Esophagus muscularis mucosa (tissue), 4 donors: ENCODE data around the gene KDM5A. TPM values are rescaled to one million over a fixed set of nuclear protein-coding genes. Genes with fewer than 3 reads are reported as not detected.

ENCODE experiments used
- DNase-seq: peaks from one replicate; pipeline ENCODE4 v3.0.0-alpha.2; 2017; ENCODE audit errors: extremely low spot score
- H3K27ac ChIP-seq, 4 donors: fragments of 200-600 bp; sonication (generic); replicated peaks in 1 of 4; 1 replicate in 3 of 4; 2 replicates in 1 of 4; pipeline ENCODE4 v1.5.1; 2016 to 2019; ENCODE audit warnings: mild to moderate bottlenecking in 1 of 4
- H3K27me3 ChIP-seq, 4 donors: fragments of 200-600 bp; sonication (generic); one replicate each; pipeline versions ENCODE4 v1.5.1 to v1.6.0; 2016 to 2019
- H3K36me3 ChIP-seq, 4 donors: fragments of 200-600 bp; sonication (generic); one replicate each; pipeline ENCODE4 v1.5.1; 2016 to 2019
- H3K4me1 ChIP-seq, 4 donors: fragments of 200-600 bp; sonication (generic); one replicate each; pipeline ENCODE4 v1.5.1; 2016 to 2019
- H3K4me3 ChIP-seq, 4 donors: fragments of 200-600 bp; sonication (generic); 1 replicate in 2 of 4; 2 replicates in 2 of 4; pipeline ENCODE4 v1.5.1; 2016 to 2019; ENCODE audit warnings: mild to moderate bottlenecking in 4 of 4, moderate library complexity in 1 of 4
- H3K9me3 ChIP-seq, 4 donors: fragments of 200-600 bp; sonication (generic); 1 replicate in 3 of 4; 2 replicates in 1 of 4; pipeline ENCODE4 v1.5.1; 2016 to 2019
- CTCF ChIP-seq, 3 experiments: fragments of 200-600 bp in 2 of 3; fragments of 450-650 bp in 1 of 3; sonication (generic) in 2 of 3; IDR thresholded peaks; one replicate each; pipeline ENCODE4 v1.5.1; 2017 to 2019; ENCODE audit warnings: antibody characterized with exemption in 3 of 3, mild to moderate bottlenecking in 2 of 3, moderate library complexity in 1 of 3
- EP300 ChIP-seq: sonication (generic); formaldehyde crosslinking; IDR thresholded peaks from one replicate; pipeline ENCODE4 v1.6.1; 2017; ENCODE audit warnings: antibody characterized with exemption
- POLR2A ChIP-seq: fragments of 450-650 bp; IDR thresholded peaks from one replicate; pipeline ENCODE4 v1.6.1; 2017; ENCODE audit warnings: antibody characterized with exemption, moderate library complexity, mild to moderate bottlenecking, low read depth
- POLR2AphosphoS5 ChIP-seq, 2 donors: sonication (generic); formaldehyde crosslinking; IDR thresholded peaks; one replicate each; pipeline ENCODE4 v1.6.1; 2017; ENCODE audit warnings: antibody characterized with exemption in 2 of 2
- WGBS: methylation state at CpG from one replicate; pipeline ENCODE4 v1.1.5; 2018; 5-methylcytosine and 5-hydroxymethylcytosine counted together
- intact Hi-C: fragments of 100-400 bp; cut with DNase I; formaldehyde crosslinking; loops from one replicate; pipeline ENCODE4 v1.15.1; 2023
- total RNA-seq, 4 donors: library from RNA; depleted of rRNA; stranded (reverse); fragments of >200 nt; gene quantifications; one replicate each; pipeline versions ENCODE4 v1.1.0 to v1.2.1, GENCODE V29; 2016

KDM5A gene
- total RNA-seq, 4 donors from 2014 or later, result 33.6 to 46.1 (median 39.1) TPM

DNA sequence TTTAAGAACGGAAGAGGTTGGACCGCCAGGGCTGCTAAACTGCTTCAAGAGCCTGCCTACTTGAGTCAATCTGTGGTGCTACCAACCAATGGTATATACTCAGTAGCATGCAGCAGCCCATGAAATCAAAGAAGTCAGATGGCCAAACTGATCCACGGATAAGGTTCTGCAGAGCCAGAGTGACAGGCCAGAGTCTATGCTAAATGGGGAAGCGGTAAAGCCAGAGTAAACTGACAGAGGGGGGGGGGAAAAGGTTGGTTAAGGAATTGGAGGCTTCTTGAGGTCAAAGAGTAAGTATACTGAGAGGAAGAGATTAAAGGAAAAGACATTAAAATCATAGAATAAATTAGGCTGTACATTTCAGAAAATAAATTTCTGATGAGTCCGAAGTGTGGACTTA is 111.1 kb downstream of the KDM5A start:
- Histone ChIP-seq H3K27me3 (no peaks in the 10 kb centered on the region), H3K4me3 (no peak overlapping the region), H3K27ac (no peak overlapping the region), H3K9me3 (no peaks in the 10 kb centered on the region), H3K36me3 (peaks cover 0 to 19% (median 5%) of the 10 kb centered on the region in 4 donors), H3K4me1 (no peaks in the 10 kb centered on the region)
- intact Hi-C loops, result no loop called here
- TF ChIP-seq EP300, result no peak
- TF ChIP-seq POLR2A, result no peak
- no peak for TF ChIP-seq POLR2AphosphoS5 (IDR thresholded peaks at IDR 0.05)
- TF ChIP-seq CTCF (IDR thresholded peaks at IDR 0.05), result no peak
- DNase-seq, result no peak
- WGBS, result 93% methylated on average over 5 of the region's 5 CpGs

- WGBS, result 91% methylated on average over 6 of the region's 6 CpGs
- TF ChIP-seq EP300 (no peak), POLR2A (no peak), POLR2AphosphoS5 (IDR thresholded peaks at IDR 0.05) (no peak), CTCF (IDR thresholded peaks at IDR 0.05) (no peak)
- Histone ChIP-seq H3K4me3 (no peak overlapping the region), H3K9me3 (no peaks in the 10 kb centered on the region), H3K27ac (no peak overlapping the region), H3K4me1 (peaks cover 0 to 7% (median 6%) of the 10 kb centered on the region in 4 donors), H3K27me3 (no peaks in the 10 kb centered on the region), H3K36me3 (no peaks in the 10 kb centered on the region)
- DNase-seq, result no peak
- intact Hi-C loops, result no loop called here
Measured at GRCh38 chr12:275812-276211, 113.3 kb downstream of the KDM5A start.

DNA sequence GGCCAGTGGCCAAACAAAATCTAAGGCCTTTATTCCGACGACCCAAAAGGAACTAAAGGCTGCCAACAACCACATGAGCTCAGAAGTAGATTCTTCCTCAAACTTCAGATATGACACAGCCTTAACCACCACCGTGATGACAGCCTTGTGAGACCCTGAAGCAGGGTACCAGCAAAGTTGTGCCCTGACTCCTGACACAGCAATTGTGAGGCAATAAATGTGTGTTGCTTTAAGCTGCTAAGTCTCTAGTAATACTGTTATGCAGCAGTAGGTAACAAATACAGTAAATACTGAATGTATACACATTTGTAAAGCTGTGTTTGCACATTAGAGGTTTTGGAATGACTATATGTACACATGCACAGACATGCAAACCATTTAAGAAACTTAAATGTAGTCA is 115.7 kb downstream of the KDM5A start:
- peaks cover 0 to 18% (median 14%) of the 10 kb centered on the region in 4 donors for H3K4me1 ChIP-seq
- DNase-seq, result no peak
- TF ChIP-seq CTCF (IDR thresholded peaks at IDR 0.05) (no peak), POLR2AphosphoS5 (IDR thresholded peaks at IDR 0.05) (no peak), EP300 (no peak), POLR2A (no peak)
- no peak overlapping the region for H3K27ac ChIP-seq
- H3K4me3 ChIP-seq, result no peak overlapping the region
- WGBS, result 41% methylated on average over 3 of the region's 3 CpGs
- no peaks in the 10 kb centered on the region for H3K27me3 ChIP-seq
- intact Hi-C loops, result no loop called here
- no peaks in the 10 kb centered on the region for H3K9me3 ChIP-seq
- H3K36me3 ChIP-seq, result no peaks in the 10 kb centered on the region

DNA sequence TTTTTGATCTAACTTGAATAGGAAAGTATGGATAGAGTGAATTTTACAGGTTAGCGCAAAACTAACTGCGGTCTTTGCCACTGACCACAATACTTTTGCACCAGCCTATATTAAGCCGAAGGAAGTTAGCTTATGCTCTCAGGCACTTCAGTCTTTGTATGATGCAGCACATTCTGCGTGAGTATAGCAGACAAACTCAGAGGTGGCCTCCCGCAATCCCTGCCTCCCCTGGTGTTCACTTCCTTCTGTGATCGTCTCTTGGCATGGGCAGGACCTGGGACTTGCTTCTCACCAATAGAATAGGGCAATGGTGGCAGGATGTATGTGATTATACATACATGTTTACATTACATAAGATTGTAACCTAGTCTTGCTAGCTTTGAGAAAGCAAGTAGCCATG is 116.2 kb downstream of the KDM5A start:
- Histone ChIP-seq H3K27ac (no peak overlapping the region), H3K36me3 (no peaks in the 10 kb centered on the region), H3K9me3 (no peaks in the 10 kb centered on the region), H3K27me3 (peaks cover 0 to under 1% (median 0%) of the 10 kb centered on the region in 4 donors), H3K4me3 (no peak overlapping the region), H3K4me1 (peaks cover 0 to 22% (median 18%) of the 10 kb centered on the region in 4 donors)
- TF ChIP-seq EP300 (no peak), CTCF (IDR thresholded peaks at IDR 0.05) (no peak), POLR2AphosphoS5 (IDR thresholded peaks at IDR 0.05) (no peak)
- intact Hi-C loops, result no loop called here
- 84% methylated on average over 6 of the region's 6 CpGs for WGBS
- no peak for DNase-seq

GRCh38 chr12:271161-271560 is 118.0 kb downstream of the KDM5A start:
- Histone ChIP-seq H3K4me3 (no peak overlapping the region), H3K4me1 (peaks cover 0 to 29% (median 27%) of the 10 kb centered on the region in 4 donors), H3K27me3 (peaks cover 0 to 15% (median 0%) of the 10 kb centered on the region in 4 donors), H3K27ac (no peak overlapping the region), H3K36me3 (no peaks in the 10 kb centered on the region), H3K9me3 (no peaks in the 10 kb centered on the region)
- TF ChIP-seq CTCF (IDR thresholded peaks at IDR 0.05) (no peak), EP300 (no peak), POLR2A (no peak), POLR2AphosphoS5 (IDR thresholded peaks at IDR 0.05) (no peak)
- DNase-seq, result no peak
- WGBS, result 58% methylated on average over 4 of the region's 4 CpGs
- intact Hi-C loops, result no loop called here
